Activated T-helper 1 cell treated with anti-CD3 and anti-CD28 coated beads, Interleukin-2, amount 50 U/mL, for 16 hours (primary cell): Measurements from ENCODE around the gene SRC.
A peak's percentile ranks its signal among the peaks of the same experiment; 100 is the strongest.

Experiments used
- DNase-seq, 2 donors: peaks; one replicate each; pipeline ENCODE4 v3.0.0-alpha.2; 2020; ENCODE audit warnings: low read depth in 1 of 2, low spot score in 1 of 2

The SRC gene

GRCh38 chr20:37381621-37382471, 35.9 kb downstream of the SRC start:
- no peak for DNase-seq

- DNase-seq: no peak
Observed at GRCh38 chr20:37382482-37383120, 36.7 kb downstream of the SRC start.

- DNase-seq: no peak
Observed at GRCh38 chr20:37383229-37383989, 37.5 kb downstream of the SRC start.

- peak; percentile 65 to 70 for DNase-seq
Observed at GRCh38 chr20:37384683-37385174, 38.8 kb downstream of the SRC start.

GRCh38 chr20:37385176-37385575, 39.2 kb downstream of the SRC start:
- DNase-seq: no peak

- no peak for DNase-seq
Observed at GRCh38 chr20:37385659-37386504, 39.9 kb downstream of the SRC start.

- no peak for DNase-seq
Observed at GRCh38 chr20:37386505-37387251, 40.7 kb downstream of the SRC start.

GRCh38 chr20:37387519-37388269, 41.8 kb downstream of the SRC start:
- no peak for DNase-seq

- no peak for DNase-seq
Observed at GRCh38 chr20:37388831-37389230, 42.9 kb downstream of the SRC start.

- DNase-seq: no peak
Observed at GRCh38 chr20:37389241-37389747, 43.4 kb downstream of the SRC start.

GRCh38 chr20:37389844-37390275, 43.9 kb downstream of the SRC start:
- no peak for DNase-seq

- DNase-seq: no peak
Observed at GRCh38 chr20:37390503-37390890, 44.6 kb downstream of the SRC start.

- no peak for DNase-seq
Observed at GRCh38 chr20:37390891-37391525, 45.1 kb downstream of the SRC start.

GRCh38 chr20:37392441-37393195, 46.7 kb downstream of the SRC start:
- no peak for DNase-seq

GRCh38 chr20:37393196-37393862, 47.4 kb downstream of the SRC start:
- DNase-seq: no peak

GRCh38 chr20:37393863-37394542, 48.1 kb downstream of the SRC start:
- no peak for DNase-seq
